MM.1S (cell line): ENCODE data around the gene TMEM163.

ENCODE experiments used
- DNase-seq: peaks from one replicate; pipeline ENCODE4 v3.0.0-alpha.2; 2015
- H2AFZ ChIP-seq: fragments of 300-600 bp; sonication (generic); 2 replicates; pipeline ENCODE4 v1.6.0; 2016; ENCODE audit warnings: antibody characterized with exemption, low read length
- H3F3A ChIP-seq: fragments of 300-600 bp; sonication (generic); 2 replicates; pipeline ENCODE4 v1.6.1; 2016; ENCODE audit warnings: mild to moderate bottlenecking, antibody characterized with exemption, low read length, moderate library complexity, mixed read lengths; ENCODE audit not compliant: insufficient read depth
- H3K27ac ChIP-seq: fragments of 300-600 bp; sonication (generic); 2 replicates; pipeline ENCODE4 v1.5.1; 2016; ENCODE audit warnings: mild to moderate bottlenecking, low read length
- H3K27me3 ChIP-seq: fragments of 300-600 bp; sonication (generic); replicated peaks from 2 replicates; pipeline ENCODE4 v1.6.0; 2016; ENCODE audit warnings: low read length; ENCODE audit not compliant: insufficient read depth
- H3K36me3 ChIP-seq: fragments of 300-600 bp; sonication (generic); replicated peaks from 2 replicates; pipeline ENCODE4 v1.6.1; 2016; ENCODE audit warnings: mild to moderate bottlenecking, low read length, mixed read lengths; ENCODE audit not compliant: insufficient read depth
- H3K4me1 ChIP-seq: fragments of 300-600 bp; sonication (generic); 2 replicates; pipeline ENCODE4 v1.6.1; 2016; ENCODE audit warnings: low read length, mixed read lengths
- H3K4me2 ChIP-seq: fragments of 300-600 bp; sonication (generic); 2 replicates; pipeline ENCODE4 v1.6.0; 2016; ENCODE audit warnings: low read depth, low read length
- H3K4me3 ChIP-seq: fragments of 300-600 bp; sonication (generic); 2 replicates; pipeline ENCODE4 v1.5.1; 2016; ENCODE audit warnings: low read length, mixed read lengths
- H3K79me2 ChIP-seq: fragments of 300-600 bp; sonication (generic); 2 replicates; pipeline ENCODE4 v1.6.1; 2016; ENCODE audit warnings: mixed run types, low read length, mixed read lengths
- H3K9ac ChIP-seq: fragments of 300-600 bp; sonication (generic); 2 replicates; pipeline ENCODE4 v1.6.1; 2016; ENCODE audit warnings: low read length, mixed read lengths
- H3K9me2 ChIP-seq: fragments of 300-600 bp; sonication (generic); replicated peaks from 2 replicates; pipeline ENCODE4 v1.6.1; 2016; ENCODE audit warnings: mild to moderate bottlenecking, low read length, mixed read lengths; ENCODE audit not compliant: insufficient read depth
- H3K9me3 ChIP-seq: fragments of 300-600 bp; sonication (generic); replicated peaks from 2 replicates; pipeline ENCODE4 v1.6.1; 2016; ENCODE audit warnings: mild to moderate bottlenecking, low read length, mixed read lengths; ENCODE audit not compliant: insufficient read depth
- H4K20me1 ChIP-seq: fragments of 300-600 bp; sonication (generic); 2 replicates; pipeline ENCODE4 v1.6.1; 2016; ENCODE audit warnings: mild to moderate bottlenecking, low read length, moderate library complexity, mixed read lengths; ENCODE audit not compliant: insufficient read depth
- EZH2 ChIP-seq: fragments of 300-600 bp; sonication (generic); optimal IDR thresholded peaks from 2 replicates; pipeline ENCODE3; 2017; ENCODE audit warnings: low read depth, mild to moderate bottlenecking, antibody characterized with exemption, low read length, mixed read lengths
- EZH2phosphoT487 ChIP-seq: fragments of 300-600 bp; sonication (generic); IDR thresholded peaks from 2 replicates; pipeline ENCODE4 v1.6.1; 2018; ENCODE audit warnings: antibody characterized with exemption, low read length
- TF ChIP-seq, protein P1 (sequence below): fragments of 300-600 bp; sonication (generic); IDR thresholded peaks from 2 replicates; pipeline ENCODE4 v1.5.1; 2016; ENCODE audit warnings: antibody characterized with exemption, low read length, mixed read lengths

TMEM163 gene

DNA sequence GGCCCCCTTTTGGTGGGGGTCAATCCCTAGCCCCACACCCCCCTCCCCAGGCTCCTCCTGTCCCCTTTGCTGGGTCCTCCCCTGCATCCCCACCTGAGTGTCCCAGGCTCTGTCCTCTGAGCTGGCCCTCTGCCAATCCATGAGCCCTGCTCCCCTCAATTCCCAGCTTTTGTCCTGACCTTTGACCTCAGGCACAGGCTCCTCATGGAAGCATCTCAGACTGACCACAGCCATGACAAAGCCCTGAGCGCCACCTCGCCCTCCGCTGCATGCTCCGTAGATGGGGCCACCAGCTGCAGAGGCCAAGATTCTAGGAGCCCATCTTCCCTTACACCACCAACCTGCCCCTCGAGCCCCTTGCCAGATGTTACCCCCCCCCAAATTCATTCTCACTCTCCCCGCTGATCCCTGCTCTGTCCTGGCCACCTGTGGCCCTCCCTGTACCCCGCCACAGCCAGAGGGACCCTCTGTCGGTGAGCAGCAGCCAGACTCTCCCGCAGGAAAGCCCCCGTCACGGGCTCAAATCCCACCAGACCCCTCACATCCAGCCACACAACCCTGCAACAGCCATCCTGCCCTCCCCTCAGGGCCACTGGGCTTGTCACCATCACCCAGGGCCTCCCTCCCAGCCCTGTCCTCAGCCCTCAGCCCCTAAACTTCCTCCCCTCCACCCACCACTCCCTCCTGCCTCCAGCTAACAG lies 258.9 kb downstream of the TMEM163 start:
- H3K79me2 ChIP-seq, result no peaks in the 10 kb centered on the region
- no peak overlapping the region for H2AFZ ChIP-seq
- TF ChIP-seq EZH2phosphoT487 (no peak), EZH2 (no peak)
- TF ChIP-seq, protein P1, sequence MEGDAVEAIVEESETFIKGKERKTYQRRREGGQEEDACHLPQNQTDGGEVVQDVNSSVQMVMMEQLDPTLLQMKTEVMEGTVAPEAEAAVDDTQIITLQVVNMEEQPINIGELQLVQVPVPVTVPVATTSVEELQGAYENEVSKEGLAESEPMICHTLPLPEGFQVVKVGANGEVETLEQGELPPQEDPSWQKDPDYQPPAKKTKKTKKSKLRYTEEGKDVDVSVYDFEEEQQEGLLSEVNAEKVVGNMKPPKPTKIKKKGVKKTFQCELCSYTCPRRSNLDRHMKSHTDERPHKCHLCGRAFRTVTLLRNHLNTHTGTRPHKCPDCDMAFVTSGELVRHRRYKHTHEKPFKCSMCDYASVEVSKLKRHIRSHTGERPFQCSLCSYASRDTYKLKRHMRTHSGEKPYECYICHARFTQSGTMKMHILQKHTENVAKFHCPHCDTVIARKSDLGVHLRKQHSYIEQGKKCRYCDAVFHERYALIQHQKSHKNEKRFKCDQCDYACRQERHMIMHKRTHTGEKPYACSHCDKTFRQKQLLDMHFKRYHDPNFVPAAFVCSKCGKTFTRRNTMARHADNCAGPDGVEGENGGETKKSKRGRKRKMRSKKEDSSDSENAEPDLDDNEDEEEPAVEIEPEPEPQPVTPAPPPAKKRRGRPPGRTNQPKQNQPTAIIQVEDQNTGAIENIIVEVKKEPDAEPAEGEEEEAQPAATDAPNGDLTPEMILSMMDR, result no peak
- H3K9me2 ChIP-seq, result no peaks in the 10 kb centered on the region
- H3K27me3 ChIP-seq, result no peaks in the 10 kb centered on the region
- H3F3A ChIP-seq, result no peaks in the 10 kb centered on the region
- no peaks in the 10 kb centered on the region for H4K20me1 ChIP-seq
- no peak overlapping the region for H3K9ac ChIP-seq
- no peak for DNase-seq
- H3K4me3 ChIP-seq, result no peak overlapping the region
- no peaks in the 10 kb centered on the region for H3K4me1 ChIP-seq
- no peak overlapping the region for H3K27ac ChIP-seq
- no peak overlapping the region for H3K4me2 ChIP-seq
- no peaks in the 10 kb centered on the region for H3K9me3 ChIP-seq
- no peaks in the 10 kb centered on the region for H3K36me3 ChIP-seq

GRCh38 chr2:134458950-134459349 lies 259.9 kb downstream of the TMEM163 start:
- no peak overlapping the region for H3K4me2 ChIP-seq
- H3K27ac ChIP-seq, result no peak overlapping the region
- H4K20me1 ChIP-seq, result no peaks in the 10 kb centered on the region
- no peaks in the 10 kb centered on the region for H3K9me2 ChIP-seq
- H3K9me3 ChIP-seq, result no peaks in the 10 kb centered on the region
- H3K9ac ChIP-seq, result no peak overlapping the region
- TF ChIP-seq, protein P1, result no peak
- no peak for TF ChIP-seq EZH2phosphoT487
- TF ChIP-seq EZH2, result no peak
- H3K4me3 ChIP-seq, result no peak overlapping the region
- H3F3A ChIP-seq, result no peaks in the 10 kb centered on the region
- DNase-seq, result no peak
- H3K4me1 ChIP-seq, result no peaks in the 10 kb centered on the region
- no peaks in the 10 kb centered on the region for H3K36me3 ChIP-seq
- no peak overlapping the region for H2AFZ ChIP-seq
- H3K27me3 ChIP-seq, result no peaks in the 10 kb centered on the region
- no peaks in the 10 kb centered on the region for H3K79me2 ChIP-seq

GRCh38 chr2:134458473-134458853 lies 260.3 kb downstream of the TMEM163 start:
- no peaks in the 10 kb centered on the region for H3K27me3 ChIP-seq
- H3K9me2 ChIP-seq, result no peaks in the 10 kb centered on the region
- no peak overlapping the region for H3K4me2 ChIP-seq
- H4K20me1 ChIP-seq, result no peaks in the 10 kb centered on the region
- no peak overlapping the region for H3K9ac ChIP-seq
- no peak overlapping the region for H2AFZ ChIP-seq
- no peak overlapping the region for H3K4me3 ChIP-seq
- no peaks in the 10 kb centered on the region for H3K79me2 ChIP-seq
- DNase-seq, result no peak
- H3F3A ChIP-seq, result no peaks in the 10 kb centered on the region
- H3K36me3 ChIP-seq, result 0 out of 2 replicates have a peak, but pooled peaks cover 5% of the 10 kb centered on the region
- no peaks in the 10 kb centered on the region for H3K4me1 ChIP-seq
- TF ChIP-seq, protein P1, result no peak
- TF ChIP-seq EZH2, result no peak
- TF ChIP-seq EZH2phosphoT487, result no peak
- no peak overlapping the region for H3K27ac ChIP-seq
- no peaks in the 10 kb centered on the region for H3K9me3 ChIP-seq
